Cardiac fibroblast (primary cell): Measurements from ENCODE around the gene HMCN1.

Source experiments
- DNase-seq, 2 donors: peaks; one replicate each; pipeline versions ENCODE4 v3.0.0 to v3.0.0-alpha.2; 2010; ENCODE audit warnings: low read depth in 2 of 2
- H3K4me3 ChIP-seq, 2 donors: replicated peaks in 1 of 2; 1 replicate in 1 of 2; 2 replicates in 1 of 2; pipeline ENCODE4 v1.5.1; 2011; ENCODE audit warnings: low read depth in 2 of 2, low read length in 2 of 2, mild to moderate bottlenecking in 2 of 2, moderate library complexity in 1 of 2
- CTCF ChIP-seq: IDR thresholded peaks from one replicate; pipeline ENCODE4 v1.5.1; 2011; ENCODE audit warnings: low read depth, mild to moderate bottlenecking, low read length, inconsistent platforms

Gene HMCN1

GRCh38 chr1:185811073-185811709 is 77.0 kb downstream of the HMCN1 start:
- no peak overlapping the region for H3K4me3 ChIP-seq

GRCh38 chr1:185812934-185813333 is 78.7 kb downstream of the HMCN1 start:
- no peak for TF ChIP-seq CTCF
- DNase-seq = no peak
- no peak overlapping the region for H3K4me3 ChIP-seq

More at GRCh38 chr1:185811073-185811709, 77.0 kb downstream of the HMCN1 start:
- TF ChIP-seq CTCF = no peak
- no peak for DNase-seq

GRCh38 chr1:185813401-185813979 is 79.3 kb downstream of the HMCN1 start:
- H3K4me3 ChIP-seq = no peak overlapping the region
- peak; percentile 61 for TF ChIP-seq CTCF
- DNase-seq = peak; percentile 82 to 83

GRCh38 chr1:185816460-185816859 is 82.3 kb downstream of the HMCN1 start:
- peak; percentile 63 to 69 for DNase-seq
- TF ChIP-seq CTCF = no peak
- no peak overlapping the region for H3K4me3 ChIP-seq

GRCh38 chr1:185819798-185820197 is 85.6 kb downstream of the HMCN1 start:
- DNase-seq = no peak
- TF ChIP-seq CTCF = no peak
- H3K4me3 ChIP-seq = no peak overlapping the region

- DNase-seq = no peak
- peak; percentile 7 for TF ChIP-seq CTCF
- H3K4me3 ChIP-seq = no peak overlapping the region
These were observed 87.6 kb downstream of the HMCN1 start for GRCh38 chr1:185821612-185822385.
